HG03064 (cell line): ENCODE data around the gene LMAN1L.

Experiments
- ATAC-seq: cut with Tn5 transposase; IDR thresholded peaks from one replicate; pipeline ENCODE4 v1.9.1; 2021; ENCODE audit warnings: low read depth; ENCODE audit not compliant: unreplicated experiment

LMAN1L gene

GRCh38 chr15:74851960-74852359 is 39.3 kb downstream of the LMAN1L start:
- ATAC-seq = no peak

DNA sequence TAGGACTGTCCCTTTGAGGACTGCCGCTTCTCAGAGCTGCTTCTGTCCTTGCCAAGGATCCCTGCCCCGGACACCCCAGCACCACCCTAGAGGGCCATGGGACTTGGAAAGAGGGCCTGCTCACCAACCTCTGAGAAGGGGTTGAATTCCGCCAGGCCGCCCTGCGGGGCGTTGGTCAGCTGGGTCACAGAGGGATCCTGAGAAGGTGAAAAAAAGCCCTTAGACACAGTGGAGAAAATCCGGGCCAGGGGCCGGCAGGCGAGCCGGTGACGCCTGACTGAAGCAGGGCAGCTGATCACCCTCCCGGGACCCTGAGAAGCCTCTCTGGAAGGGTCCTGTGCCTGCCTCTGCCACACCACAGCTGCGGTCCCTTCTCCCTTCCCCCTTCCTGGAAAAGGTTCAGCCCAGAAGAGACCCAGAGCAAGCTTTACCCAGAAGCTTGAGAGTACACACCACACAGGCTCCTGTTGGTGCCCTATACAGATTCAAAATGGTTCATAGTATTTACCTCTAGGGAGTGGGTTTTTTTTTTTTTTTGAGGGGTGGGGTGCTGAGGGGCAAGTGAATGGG is 41.9 kb downstream of the LMAN1L start:
- no peak for ATAC-seq

GRCh38 chr15:74855857-74856256 is 43.2 kb downstream of the LMAN1L start:
- ATAC-seq = no peak

DNA sequence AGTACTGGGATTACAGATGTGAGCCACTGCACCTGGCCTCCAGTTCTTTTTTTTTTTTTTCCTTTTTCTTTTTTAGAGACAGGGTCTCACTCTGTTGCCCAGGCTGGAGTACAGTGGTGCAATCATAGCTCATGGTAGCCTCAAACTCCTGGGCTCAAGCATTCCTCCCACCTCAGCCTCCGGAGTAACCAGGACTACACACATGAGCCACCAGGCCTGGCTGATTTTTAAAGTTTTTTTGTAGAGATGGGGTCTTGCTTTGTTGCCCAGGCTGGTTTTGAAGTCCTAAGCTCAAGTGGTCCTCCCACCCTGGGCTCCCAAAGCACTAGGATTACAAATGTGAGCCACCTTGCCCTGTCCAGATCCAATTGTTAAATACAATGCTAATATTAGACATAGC is 43.9 kb downstream of the LMAN1L start:
- no peak for ATAC-seq

DNA sequence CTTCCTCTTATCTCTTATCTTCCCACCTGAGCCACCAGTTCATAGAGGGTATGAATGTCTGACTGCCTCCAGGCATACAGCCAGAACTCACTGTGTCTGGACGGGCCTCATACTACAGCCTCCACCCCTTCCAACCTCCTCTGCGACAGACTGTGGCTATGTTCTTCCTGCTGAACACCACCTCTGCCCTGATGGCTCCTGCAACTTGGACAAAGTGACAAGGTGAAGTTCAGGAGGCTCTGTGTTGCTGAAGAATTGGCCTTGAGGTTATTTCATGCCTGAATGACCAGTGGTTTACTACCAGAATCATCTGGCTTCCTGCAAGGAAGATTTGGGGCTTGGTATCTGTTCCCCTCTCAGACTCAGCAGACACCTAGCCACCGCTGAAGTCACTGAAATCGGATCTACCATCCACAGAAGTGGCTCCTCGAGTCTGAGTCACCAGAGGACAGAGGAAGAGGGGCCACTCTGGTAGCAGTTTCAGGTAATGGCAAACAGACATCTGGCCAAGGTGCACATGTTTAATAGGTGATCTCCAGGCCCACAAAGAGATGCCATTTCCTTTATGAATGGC is 44.5 kb downstream of the LMAN1L start:
- ATAC-seq = peak; percentile 79

- ATAC-seq = no peak
These were observed 45.2 kb downstream of the LMAN1L start for GRCh38 chr15:74857671-74858368.

DNA sequence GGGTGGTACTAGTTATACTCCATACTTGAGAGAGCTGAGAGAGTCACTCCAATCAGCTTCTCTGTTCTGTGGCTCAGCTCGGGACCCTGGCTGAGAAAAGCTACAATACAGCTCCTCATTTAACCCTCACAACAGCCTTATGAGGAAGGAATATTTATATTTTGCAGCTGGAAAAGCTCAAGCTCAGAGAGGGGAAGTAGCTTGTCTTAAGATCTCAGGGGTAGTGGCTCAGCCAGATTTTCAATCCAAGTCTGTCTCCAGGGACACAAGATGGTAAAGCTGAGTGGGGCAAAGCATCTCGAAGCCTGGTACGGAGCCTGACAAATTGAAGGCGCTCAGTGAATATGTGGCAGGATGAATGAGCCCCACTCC is 45.7 kb downstream of the LMAN1L start:
- no peak for ATAC-seq

DNA sequence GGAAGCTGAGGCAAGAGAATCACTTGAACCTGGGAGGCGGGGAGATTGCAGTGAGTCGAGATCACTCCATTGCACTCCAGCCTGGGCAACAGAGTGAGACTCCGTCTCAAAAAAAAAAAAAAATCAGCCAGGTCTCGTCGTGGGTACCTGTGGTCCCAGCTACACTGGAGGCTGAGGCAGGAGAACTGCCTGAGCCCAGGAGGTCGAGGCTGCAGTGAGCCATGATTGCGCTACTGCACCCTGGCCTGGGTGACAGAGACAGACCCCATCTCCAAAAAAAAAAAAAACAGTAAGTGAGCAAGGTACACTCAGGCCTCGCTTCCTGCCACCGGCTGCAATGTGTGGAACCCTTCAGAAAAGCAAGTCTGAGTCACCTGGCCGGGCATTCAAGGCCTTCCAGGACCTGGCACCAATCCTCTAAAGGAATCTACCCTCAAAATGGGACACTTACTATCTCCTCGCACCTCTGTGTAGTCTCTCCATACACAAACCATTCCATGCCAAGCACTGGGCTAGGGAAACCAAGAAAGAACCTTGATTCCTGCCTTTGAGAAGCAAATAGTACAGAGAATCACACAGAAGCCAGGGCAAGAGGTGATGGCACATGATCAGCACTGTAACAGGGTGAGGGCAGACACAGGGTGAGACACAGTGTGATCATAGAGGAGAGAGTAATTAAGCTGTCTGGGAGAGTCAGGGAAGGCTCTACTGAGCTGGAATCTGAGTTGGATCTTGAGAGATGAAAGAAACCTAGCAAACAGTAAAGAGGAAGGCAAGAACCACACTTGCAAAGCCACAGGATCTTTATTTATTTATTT is 50.8 kb downstream of the LMAN1L start:
- ATAC-seq = no peak

GRCh38 chr15:74864296-74864695 is 51.7 kb downstream of the LMAN1L start:
- ATAC-seq = no peak

GRCh38 chr15:74865316-74865715 is 52.7 kb downstream of the LMAN1L start:
- no peak for ATAC-seq

GRCh38 chr15:74866090-74866489 is 53.5 kb downstream of the LMAN1L start:
- no peak for ATAC-seq

DNA sequence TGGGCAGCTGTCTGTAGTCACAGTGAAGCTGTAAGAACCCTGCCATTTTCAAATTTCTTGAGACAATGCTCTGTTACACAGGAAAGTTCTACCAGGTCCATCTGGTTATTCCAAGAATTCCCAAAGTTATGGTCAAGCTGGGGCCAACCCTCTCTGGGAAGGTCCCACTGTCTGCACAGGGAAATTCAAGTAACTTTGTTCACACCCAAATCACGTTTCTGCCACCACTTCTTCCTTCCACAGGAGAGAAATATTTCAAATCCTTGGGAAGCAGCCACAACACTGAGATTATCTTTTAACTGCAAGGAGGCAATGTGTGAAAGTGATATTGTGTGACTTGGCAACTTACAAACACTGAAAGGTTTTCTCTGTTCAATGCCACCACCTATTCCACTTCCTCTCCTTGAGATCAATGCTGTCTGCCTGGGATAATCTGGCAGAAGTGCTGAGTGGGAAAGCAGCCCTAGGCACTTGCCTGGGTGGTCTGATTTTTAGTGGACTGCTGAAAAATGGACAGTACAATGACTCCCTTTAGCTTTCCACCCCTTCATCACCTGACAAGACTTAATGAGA is 54.9 kb downstream of the LMAN1L start:
- no peak for ATAC-seq

GRCh38 chr15:74868059-74868458 is 55.4 kb downstream of the LMAN1L start:
- ATAC-seq = no peak

DNA sequence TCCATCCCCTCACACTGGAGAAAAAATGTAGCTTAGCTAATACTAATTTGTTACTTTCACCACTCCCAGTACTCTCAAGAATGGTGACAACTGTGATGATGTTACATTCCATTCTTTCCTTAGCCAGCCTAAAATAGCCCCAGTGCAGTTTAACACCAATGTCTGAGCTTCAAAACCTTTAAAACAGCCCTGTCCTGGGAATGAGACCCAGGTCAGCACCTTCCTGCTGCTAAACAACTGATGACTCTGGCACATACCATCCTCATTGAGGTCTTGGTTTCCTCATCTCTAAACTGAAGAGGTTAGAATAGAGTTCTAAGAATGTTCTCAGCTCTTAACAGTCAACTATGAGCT is 56.7 kb downstream of the LMAN1L start:
- ATAC-seq = no peak

DNA sequence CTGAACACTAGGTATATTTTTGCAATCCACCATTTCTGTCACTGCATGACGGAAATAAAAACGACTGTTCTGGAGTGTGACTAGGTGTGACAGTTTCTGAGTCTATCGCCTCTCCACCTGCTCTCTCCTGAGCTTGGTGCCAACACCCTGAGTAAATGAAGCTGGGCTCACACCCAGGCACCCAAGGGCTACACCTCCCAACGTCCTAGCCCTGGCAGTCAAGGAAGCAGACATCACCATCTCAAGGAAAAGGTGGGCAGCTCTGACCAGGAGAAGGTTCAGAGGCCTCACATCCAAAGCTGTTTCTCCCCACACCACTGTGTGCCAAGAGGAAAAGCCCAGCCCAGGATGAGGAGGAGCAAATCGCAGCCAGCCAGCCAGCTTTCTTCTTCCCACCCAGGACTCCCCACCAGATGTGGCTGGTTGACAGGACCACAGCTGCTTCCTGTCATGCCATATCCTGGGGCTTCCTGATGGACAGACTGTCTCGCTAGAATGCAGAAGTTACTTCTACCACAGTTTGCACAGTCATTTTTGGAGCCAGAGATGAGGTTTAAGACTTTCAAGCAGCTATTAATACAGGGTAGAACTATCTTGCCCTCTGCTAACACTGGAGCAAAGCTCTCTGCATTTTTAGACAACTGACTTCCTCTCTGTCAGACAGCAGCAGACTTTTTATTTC is 57.2 kb downstream of the LMAN1L start:
- peak; percentile 52 for ATAC-seq

GRCh38 chr15:74870436-74871215 is 58.0 kb downstream of the LMAN1L start:
- ATAC-seq = no peak

GRCh38 chr15:74872702-74873035 is 60.0 kb downstream of the LMAN1L start:
- ATAC-seq = no peak

DNA sequence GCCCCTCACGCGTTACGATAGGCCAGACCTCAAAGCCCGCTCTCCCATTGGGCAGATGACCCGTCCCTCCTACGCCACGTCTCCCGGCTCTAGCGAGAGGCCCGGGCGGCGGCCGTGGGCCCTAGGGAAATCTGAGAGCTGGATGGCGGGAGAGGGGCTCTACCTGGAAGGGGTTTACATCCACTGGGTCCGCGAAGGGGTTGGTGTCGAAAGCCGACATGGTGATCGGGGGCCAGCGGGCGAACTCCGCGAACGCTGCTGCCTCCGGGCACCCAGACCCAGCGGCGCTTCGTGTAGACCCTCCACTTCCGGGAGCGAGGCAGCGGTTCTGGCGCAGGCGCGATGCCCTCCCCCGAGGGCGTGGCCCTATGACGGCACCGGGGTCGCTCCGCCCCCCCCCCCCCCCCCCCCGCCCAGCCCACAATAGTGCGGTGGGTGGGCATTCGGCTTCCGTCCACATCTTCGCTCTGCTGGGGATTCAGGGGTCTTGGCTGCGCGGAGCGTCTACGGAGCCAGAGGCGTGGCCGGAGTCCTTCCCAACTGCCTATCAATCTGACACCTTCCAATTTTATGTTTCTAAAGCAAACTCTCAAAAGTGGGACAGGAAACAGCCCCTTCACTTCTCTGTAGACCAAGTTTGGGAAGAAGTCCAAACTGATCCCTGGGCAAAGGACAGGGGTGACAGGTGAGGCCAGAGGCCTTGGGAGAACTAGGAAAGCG is 60.6 kb downstream of the LMAN1L start, which contains the start of gene SCAMP2:
Gene SCAMP2, minus strand, starts transcription at position 330 of the 720 bp plus-strand sequence. Its CDS starts 110 bp downstream, at position 220.
- peak; percentile 58 for ATAC-seq

GRCh38 chr15:74873756-74874424 is 61.3 kb downstream of the LMAN1L start:
- ATAC-seq = no peak
